HepG2 (cell line): ENCODE results near the gene OR4X2. TPM values are rescaled to one million over a fixed set of nuclear protein-coding genes. Genes with fewer than 3 reads are reported as not detected.

Source experiments
- ATAC-seq: fragments of 200-7000 bp; cut with Tn5 transposase; 3 replicates; pipeline ENCODE4 v1.9.1; 2020; ENCODE audit warnings: mild to moderate bottlenecking, moderate library complexity
- BruUV-seq: library from RNA; stranded (reverse); fragments of 400-500 nt; replicated peaks from 2 replicates; lab custom pipeline; 2021; lab: Mats Ljungman, UMichigan
- CTCF ChIA-PET: fragments of 300-600 bp; formaldehyde crosslinking; extraction: SDS; loops from one replicate; lab custom pipeline; 2021; ENCODE audit warnings: low total read pairs, inconsistent platforms, low intra/inter-chr PET ratio; lab: Yijun Ruan, JAX
- POLR2A ChIA-PET: fragments of 350-600 bp; sonication (Branson Sonifier 250); formaldehyde crosslinking; loops from one replicate; lab custom pipeline; 2020; ENCODE audit warnings: antibody characterized with exemption, inconsistent platforms; lab: Yijun Ruan, JAX
- DNase-seq: peaks from one replicate; pipeline ENCODE4 v3.0.0-alpha.2; 2015; ENCODE audit warnings: low spot score
- FAIRE-seq: peaks from 3 replicates; lab custom pipeline; 2011; peaks lifted over from hg19 to GRCh38; lab: Jason Lieb, UNC
- H2AFZ ChIP-seq: one replicate; pipeline ENCODE4 v1.6.1; 2011; ENCODE audit warnings: low read length, inconsistent platforms
- H3K27ac ChIP-seq: fragments of 300-600 bp; 3 replicates; pipeline ENCODE4 v1.8.0; 2011; ENCODE audit warnings: mixed run types, mild to moderate bottlenecking, mixed read lengths, low read length, inconsistent platforms; ENCODE audit not compliant: insufficient read depth; ENCODE audit errors: extremely low read length
- H3K27me3 ChIP-seq, 2 experiments: fragments of 200-600 bp in 1 of 2; 2 replicates in 1 of 2; 3 replicates in 1 of 2; pipeline versions ENCODE4 v1.6.0 to v1.8.0; 2011; ENCODE audit warnings: low read length in 2 of 2, mild to moderate bottlenecking in 2 of 2, moderate library complexity in 2 of 2, inconsistent platforms in 1 of 2; ENCODE audit not compliant: insufficient read depth in 2 of 2, control insufficient read depth in 1 of 2
- H3K36me3 ChIP-seq, 2 experiments: fragments of 200-600 bp in 1 of 2; replicated peaks in 1 of 2; 2 replicates in 1 of 2; 3 replicates in 1 of 2; pipeline versions ENCODE4 v1.5.1 to v1.8.0; 2011; ENCODE audit warnings: low read length in 2 of 2, inconsistent platforms in 1 of 2; ENCODE audit not compliant: insufficient read depth in 2 of 2, control insufficient read depth in 1 of 2
- H3K4me1 ChIP-seq: 2 replicates; pipeline ENCODE4 v1.5.1; 2012; ENCODE audit warnings: low read length, inconsistent platforms; ENCODE audit not compliant: insufficient read depth
- H3K4me2 ChIP-seq: 2 replicates; pipeline ENCODE4 v1.6.0; 2011; ENCODE audit warnings: low read depth, low read length, inconsistent platforms
- H3K4me3 ChIP-seq, 3 experiments: fragments of 200-600 bp in 1 of 3; sonication (generic), shearing (Covaris generic) in 1 of 3; replicated peaks in 1 of 3; 2 replicates each; pipeline ENCODE4 v1.5.1; 2011 to 2016; ENCODE audit warnings: low read length in 3 of 3, inconsistent platforms in 2 of 3, low read depth in 2 of 3, mild to moderate bottlenecking in 2 of 3, control low read depth in 1 of 3, mixed read lengths in 1 of 3; ENCODE audit not compliant: insufficient read depth in 1 of 3
- H3K79me2 ChIP-seq: one replicate; pipeline ENCODE4 v1.6.1; 2011; ENCODE audit warnings: low read length, inconsistent platforms; ENCODE audit not compliant: insufficient read depth
- H3K9ac ChIP-seq: 2 replicates; pipeline ENCODE4 v1.6.0; 2011; ENCODE audit warnings: mild to moderate bottlenecking, low read depth, low read length, inconsistent platforms; ENCODE audit not compliant: insufficient read depth
- H3K9me3 ChIP-seq: 2 replicates; pipeline ENCODE4 v1.5.1; 2012; ENCODE audit warnings: mild to moderate bottlenecking, low read length
- H4K20me1 ChIP-seq: 2 replicates; pipeline ENCODE4 v1.6.0; 2011; ENCODE audit warnings: inconsistent platforms, mild to moderate bottlenecking, low read length, moderate library complexity; ENCODE audit not compliant: insufficient read depth
- MAFF ChIP-seq: IDR thresholded peaks from 2 replicates; pipeline ENCODE4 v1.6.1; 2011; ENCODE audit warnings: low read depth, low read length, improper control_type of control experiment
- MAFK ChIP-seq, 2 experiments: IDR thresholded peaks in 1 of 2; conservative IDR thresholded peaks in 1 of 2; 2 replicates each; pipeline ENCODE4 v1.6.1; 2011; ENCODE audit warnings: improper control_type of control experiment in 2 of 2, low read length in 2 of 2
- NAIF1 ChIP-seq: sonication (generic); formaldehyde crosslinking; IDR thresholded peaks from 2 replicates; pipeline ENCODE4 v1.5.0; 2020; ENCODE audit warnings: mild to moderate bottlenecking, missing genetic modification reagents, borderline replicate concordance
- PAF1 ChIP-seq: IDR thresholded peaks from 2 replicates; pipeline ENCODE4 v1.6.1; 2016; ENCODE audit warnings: missing genetic modification reagents, missing compliant biosample characterization
- PAXIP1 ChIP-seq: sonication (generic); formaldehyde crosslinking; conservative IDR thresholded peaks from 2 replicates; pipeline ENCODE4 v1.4.0; 2020; ENCODE audit warnings: mild to moderate bottlenecking, missing genetic modification reagents, moderate library complexity
- PPARG ChIP-seq: conservative IDR thresholded peaks from 2 replicates; pipeline ENCODE4 v1.6.1; 2016; ENCODE audit warnings: missing biosample characterization, missing genetic modification reagents
- SUZ12 ChIP-seq: fragments of 150-350 bp; IDR thresholded peaks from 2 replicates; pipeline ENCODE4 v1.6.1; 2014; ENCODE audit warnings: low read depth, low read length
- ZBTB2 ChIP-seq: sonication (generic); formaldehyde crosslinking; IDR thresholded peaks from 2 replicates; pipeline ENCODE4 v1.8.0; 2022; ENCODE audit warnings: low read depth, missing genetic modification reagents
- ZNF234 ChIP-seq: sonication (generic); formaldehyde crosslinking; conservative IDR thresholded peaks from 2 replicates; pipeline ENCODE4 v1.5.1; 2020; ENCODE audit warnings: mild to moderate bottlenecking, missing genetic modification reagents
- ZNF576 ChIP-seq: sonication (generic); formaldehyde crosslinking; IDR thresholded peaks from 2 replicates; pipeline ENCODE4 v1.4.0; 2020; ENCODE audit warnings: mild to moderate bottlenecking, missing genetic modification reagents
- ZNF652 ChIP-seq: IDR thresholded peaks from 2 replicates; pipeline ENCODE4 v1.6.1; 2016; ENCODE audit warnings: low read depth, borderline replicate concordance
- ZNF839 ChIP-seq: sonication (generic); formaldehyde crosslinking; IDR thresholded peaks from 2 replicates; pipeline ENCODE4 v1.4.0; 2020; ENCODE audit warnings: missing genetic modification reagents, mild to moderate bottlenecking, borderline replicate concordance
- WGBS: methylation state at CpG from one replicate; pipeline ENCODE4 v1.1.6; 2017; ENCODE audit warnings: low lambda C conversion rate; 5-methylcytosine and 5-hydroxymethylcytosine counted together
- in situ Hi-C: cut with HindIII; loops from 2 replicates; pipeline ENCODE4 v1.10.0; 2017; ENCODE audit warnings: low pct_unique_long_range_greater_than_20kb; ENCODE audit not compliant: extremely low pct_ligation_motif_present
- intact Hi-C: fragments of 100-400 bp; cut with micrococcal nuclease; formaldehyde crosslinking; loops from one replicate; pipeline ENCODE4 v1.10.0; 2022; ENCODE audit not compliant: unreplicated experiment
- polyA plus RNA-seq, 8 experiments: library from polyadenylated mRNA; depleted of rRNA in 3 of 8; stranded (reverse) in 7 of 8; unstranded in 1 of 8; fragments of >200 nt; fragmentation: Illumina TruSeq in 4 of 8; extraction: Trizol in 4 of 8; gene quantifications; 2 replicates each; pipeline versions ENCODE4 v1.2.1 to v1.2.3, GENCODE V29; 2011 to 2016; ENCODE audit warnings: low read depth in 4 of 8, missing spikeins in 1 of 8, mixed read lengths in 1 of 8; ENCODE audit not compliant: insufficient read depth in 1 of 8
- total RNA-seq, 5 experiments: library from RNA; depleted of rRNA; stranded (reverse); fragments of >200 nt; fragmentation: Illumina TruSeq; extraction: Trizol; gene quantifications; 2 replicates each; pipeline ENCODE4 v1.2.3, GENCODE V29; 2016; ENCODE audit warnings: low read depth in 1 of 5

The OR4X2 gene
- total and polyA plus RNA-seq, 2 of the 13 experiments (the other 11 are each of a cell fraction or from before 2014, with no cell fraction given) = not detected

GRCh38 chr11:48244804-48245203 is at the start of gene OR4X2 (continued):
- TF ChIP-seq ZBTB2 (CRISPR knock-in tag) (no peak), PAF1 (CRISPR knock-in tag) (no peak), ZNF234 (CRISPR knock-in tag) (no peak), ZNF652 (CRISPR knock-in tag) (no peak), ZNF576 (CRISPR knock-in tag) (no peak), ZNF839 (CRISPR knock-in tag) (no peak)

GRCh38 chr11:48207881-48208280 is 37.0 kb upstream of the OR4X2 start:
- no peak overlapping the region for H3K4me2 ChIP-seq
- ATAC-seq (no peak), DNase-seq (no peak), FAIRE-seq (no peak)
- no peaks in the 10 kb centered on the region for H4K20me1 ChIP-seq
- CTCF ChIA-PET = no interaction called here
- H3K79me2 ChIP-seq = no peaks in the 10 kb centered on the region
- no peak overlapping the region for H2AFZ ChIP-seq
- H3K27me3 ChIP-seq = no peaks in the 10 kb centered on the region
- WGBS = 0% methylated on average over 2 of the region's 2 CpGs
- H3K9me3 ChIP-seq = no peaks in the 10 kb centered on the region
- in situ Hi-C loops = no loop called here
- no peak overlapping the region for H3K27ac ChIP-seq
- no peak overlapping the region for H3K9ac ChIP-seq
- no peaks in the 10 kb centered on the region for H3K4me1 ChIP-seq
- H3K36me3 ChIP-seq = no peaks in the 10 kb centered on the region
- POLR2A ChIA-PET = no interaction called here
- intact Hi-C loops = no loop called here
- no peak overlapping the region for H3K4me3 ChIP-seq
- no TSS peak for BruUV-seq
- peak in 1 of 2 experiments; percentile 57; a peak in 2 of 4 replicates for TF ChIP-seq MAFK (conservative IDR thresholded peaks at IDR 0.05 in 1 of 2, IDR thresholded peaks at IDR 0.05 in 1 of 2; ENCODE audit: low read length in 2 of 2)
- no peak for TF ChIP-seq SUZ12
- TF ChIP-seq PAXIP1 = no peak
- 0 out of 2 replicates have a peak, but pooled peaks have one; percentile 6 for TF ChIP-seq MAFF
- no peak for TF ChIP-seq PPARG (CRISPR knock-in tag)
- TF ChIP-seq NAIF1 = no peak
